GM11168 (cell line): ENCODE results near the gene MRTFA.
"Not testable (repeated sequence)": the region's sequence is repeated elsewhere in the genome, so short reads cannot be mapped to it uniquely, and the experiment has no call there.

ENCODE experiments used
- in situ Hi-C: fragments of 300-500 bp; cut with MboI; formaldehyde crosslinking; loops from one replicate; pipeline ENCODE4 v1.12.0; 2022; ENCODE audit warnings: low sequenced_read_pairs; ENCODE audit not compliant: unreplicated experiment

Gene MRTFA

GRCh38 chr22:40508046-40508445 lies 128.5 kb downstream of the MRTFA start:
- in situ Hi-C loops: not testable (repeated sequence)

GRCh38 chr22:40507491-40507890 lies 129.0 kb downstream of the MRTFA start:
- in situ Hi-C loops: no loop called here

GRCh38 chr22:40506762-40507161 lies 129.8 kb downstream of the MRTFA start:
- in situ Hi-C loops: no loop called here

- in situ Hi-C loops: no loop called here
Observed at GRCh38 chr22:40504285-40505249, 132.0 kb downstream of the MRTFA start.

GRCh38 chr22:40502919-40503318 lies 133.6 kb downstream of the MRTFA start:
- in situ Hi-C loops: no loop called here

- in situ Hi-C loops: not testable (repeated sequence)
Observed at GRCh38 chr22:40500465-40500786, 136.1 kb downstream of the MRTFA start.

- in situ Hi-C loops: no loop called here
Observed at GRCh38 chr22:40499209-40499623, 137.3 kb downstream of the MRTFA start.

GRCh38 chr22:40498420-40499208 lies 137.9 kb downstream of the MRTFA start:
- in situ Hi-C loops: no loop called here

- in situ Hi-C loops: no loop called here
Observed at GRCh38 chr22:40493441-40493840, 143.1 kb downstream of the MRTFA start.

GRCh38 chr22:40491990-40492631 lies 144.4 kb downstream of the MRTFA start:
- in situ Hi-C loops: no loop called here

GRCh38 chr22:40487663-40488249 lies 148.8 kb downstream of the MRTFA start:
- in situ Hi-C loops: no loop called here

GRCh38 chr22:40486962-40487602 lies 149.4 kb downstream of the MRTFA start:
- in situ Hi-C loops: no loop called here

- in situ Hi-C loops: no loop called here
Observed at GRCh38 chr22:40485813-40486667, 150.5 kb downstream of the MRTFA start.

- in situ Hi-C loops: no loop called here
Observed at GRCh38 chr22:40484906-40485669, 151.4 kb downstream of the MRTFA start.

GRCh38 chr22:40482886-40483285 lies 153.6 kb downstream of the MRTFA start:
- in situ Hi-C loops: no loop called here

- in situ Hi-C loops: no loop called here
Observed at GRCh38 chr22:40482391-40482790, 154.1 kb downstream of the MRTFA start.

GRCh38 chr22:40480996-40481395 lies 155.5 kb downstream of the MRTFA start:
- in situ Hi-C loops: no loop called here

GRCh38 chr22:40479887-40480538 lies 156.5 kb downstream of the MRTFA start:
- in situ Hi-C loops: no loop called here
